NCI-H446 treated with DMSO at 0.1 percent for 48 hours (cell line): Measurements from ENCODE around the gene MYL6.
"Not testable (repeated sequence)": the region's sequence is repeated elsewhere in the genome, so short reads cannot be mapped to it uniquely, and the experiment has no call there.

Experiments
- DNase-seq: peaks from one replicate; lab custom pipeline; 2025; lab: John Stamatoyannopoulos, UW

MYL6 gene

DNA sequence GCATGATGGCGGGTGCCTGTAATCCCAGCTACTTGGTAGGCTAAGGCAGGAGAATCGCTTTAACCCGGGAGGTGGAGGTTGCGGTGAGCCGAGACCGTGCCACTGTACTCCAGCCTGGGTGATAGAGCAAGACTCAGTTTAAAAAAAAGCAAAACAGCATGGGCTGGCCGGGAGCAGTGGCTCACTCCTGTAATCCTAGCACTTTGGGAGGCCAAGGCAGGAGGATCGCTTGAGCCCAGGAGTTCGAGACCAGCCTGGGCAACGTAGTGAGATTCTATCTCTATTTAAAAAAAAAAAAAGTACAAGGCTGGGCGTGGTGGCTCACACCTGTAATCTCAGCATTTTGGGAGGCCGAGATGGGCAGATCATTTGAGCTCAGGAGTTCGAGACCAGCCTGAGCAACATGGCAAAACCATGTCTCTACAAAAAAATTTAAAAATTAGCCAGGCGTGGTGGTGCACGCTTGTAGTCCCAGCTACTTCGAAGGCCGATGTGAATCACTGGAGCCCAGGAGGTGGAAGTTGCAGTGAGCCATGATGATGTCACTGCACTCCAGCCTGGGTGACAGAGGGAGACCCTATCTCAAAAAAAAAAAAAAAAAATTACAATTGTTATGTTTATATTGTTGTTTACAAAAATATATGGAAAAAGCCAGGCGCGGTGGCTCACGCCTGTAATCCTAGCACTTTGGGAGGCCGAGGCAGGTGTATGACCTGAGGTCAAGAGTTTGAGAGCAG, 1.5 kb upstream of the MYL6 start:
- DNase-seq, result not testable (repeated sequence)

DNA sequence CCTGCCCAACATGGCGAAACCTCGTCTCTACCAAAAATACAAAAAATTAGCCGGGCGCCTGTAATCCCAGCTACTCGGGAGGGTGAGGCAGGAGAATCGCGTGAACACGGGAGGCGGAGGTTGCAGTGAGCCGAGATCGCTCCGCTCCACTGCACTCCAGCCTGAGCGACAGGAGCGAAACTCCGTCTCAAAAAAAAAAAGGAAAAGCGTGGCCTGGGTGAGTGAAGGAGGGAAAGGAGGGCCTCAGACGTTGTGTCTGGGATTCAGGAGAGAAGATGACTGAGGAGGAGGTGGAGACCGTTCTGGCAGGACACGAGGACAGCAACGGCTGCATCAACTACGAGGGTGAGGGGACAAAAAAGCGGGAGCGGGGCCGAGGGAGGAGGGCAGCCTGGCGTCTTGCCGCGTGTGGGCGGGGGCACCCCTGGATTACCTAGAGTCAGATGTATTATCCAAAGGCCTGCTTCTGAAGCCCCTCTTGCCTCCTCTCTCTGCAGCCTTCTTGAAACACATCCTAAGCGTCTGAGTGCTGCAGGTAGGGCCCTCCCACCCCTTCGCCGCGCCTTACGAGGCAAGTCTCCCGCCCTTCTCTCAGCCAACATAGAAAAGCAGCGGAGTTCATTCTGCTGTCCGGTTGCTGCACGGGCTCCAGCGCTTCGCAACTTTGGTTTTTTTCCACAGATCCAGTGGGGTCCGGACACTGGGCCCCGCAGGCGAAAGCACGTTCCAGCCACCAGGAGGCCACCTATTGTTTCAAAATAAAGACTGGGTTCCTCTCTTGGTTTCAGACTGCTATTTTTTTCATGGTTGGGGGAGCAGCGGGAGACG, 744 bp upstream of the MYL6 start:
- peak; percentile 67 for DNase-seq

DNA sequence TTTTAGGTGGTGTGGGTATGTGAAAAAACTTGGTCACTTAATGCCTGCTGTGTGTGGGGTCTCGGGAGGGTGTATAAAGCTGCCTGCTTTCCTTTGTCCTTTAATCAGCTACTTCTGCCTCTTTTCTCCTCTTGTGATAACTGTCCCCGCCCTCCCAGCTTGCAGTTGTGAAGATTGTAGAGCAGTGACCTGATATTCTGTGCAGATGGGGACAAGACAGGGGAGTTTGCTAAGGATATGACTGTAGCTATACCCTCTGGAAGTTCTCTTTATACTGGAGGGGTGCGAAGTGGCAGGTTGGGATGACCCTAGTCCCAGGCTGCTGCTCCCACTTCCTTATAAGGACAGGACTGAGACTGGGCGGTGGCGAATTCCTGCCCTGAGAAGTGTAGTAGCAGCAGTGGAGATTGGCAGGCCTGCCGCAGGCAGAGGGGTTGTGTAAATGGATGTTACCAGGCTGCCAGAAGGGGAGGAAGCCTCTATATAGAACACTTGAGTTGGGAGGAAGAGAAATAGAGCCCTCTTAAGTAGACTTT, 835 bp downstream of the MYL6 start:
- DNase-seq, result peak; percentile 20

DNA sequence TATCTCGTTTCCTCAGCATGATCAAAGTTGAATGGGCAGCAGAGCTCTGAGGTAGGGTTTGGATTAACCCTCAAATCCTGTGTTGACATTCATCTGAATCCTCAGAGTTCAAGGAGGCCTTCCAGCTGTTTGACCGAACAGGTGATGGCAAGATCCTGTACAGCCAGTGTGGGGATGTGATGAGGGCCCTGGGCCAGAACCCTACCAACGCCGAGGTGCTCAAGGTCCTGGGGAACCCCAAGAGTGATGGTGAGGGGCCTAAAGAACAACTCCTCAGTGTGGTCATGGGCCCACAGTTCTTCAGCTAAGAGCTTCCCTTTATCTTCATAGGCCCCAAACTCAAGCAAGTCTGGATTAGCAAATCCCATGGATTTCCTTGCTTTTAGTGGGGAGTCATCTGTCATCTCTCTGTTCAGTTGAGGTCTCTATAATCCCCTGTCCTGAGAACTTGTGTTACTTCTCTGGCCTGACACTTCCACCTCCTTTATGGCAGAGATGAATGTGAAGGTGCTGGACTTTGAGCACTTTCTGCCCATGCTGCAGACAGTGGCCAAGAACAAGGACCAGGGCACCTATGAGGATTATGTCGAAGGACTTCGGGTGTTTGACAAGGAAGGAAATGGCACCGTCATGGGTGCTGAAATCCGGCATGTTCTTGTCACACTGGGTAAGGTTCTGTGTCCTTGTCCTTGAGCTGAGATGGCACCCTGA, 1.5 kb downstream of the MYL6 start:
- DNase-seq, result no peak

DNA sequence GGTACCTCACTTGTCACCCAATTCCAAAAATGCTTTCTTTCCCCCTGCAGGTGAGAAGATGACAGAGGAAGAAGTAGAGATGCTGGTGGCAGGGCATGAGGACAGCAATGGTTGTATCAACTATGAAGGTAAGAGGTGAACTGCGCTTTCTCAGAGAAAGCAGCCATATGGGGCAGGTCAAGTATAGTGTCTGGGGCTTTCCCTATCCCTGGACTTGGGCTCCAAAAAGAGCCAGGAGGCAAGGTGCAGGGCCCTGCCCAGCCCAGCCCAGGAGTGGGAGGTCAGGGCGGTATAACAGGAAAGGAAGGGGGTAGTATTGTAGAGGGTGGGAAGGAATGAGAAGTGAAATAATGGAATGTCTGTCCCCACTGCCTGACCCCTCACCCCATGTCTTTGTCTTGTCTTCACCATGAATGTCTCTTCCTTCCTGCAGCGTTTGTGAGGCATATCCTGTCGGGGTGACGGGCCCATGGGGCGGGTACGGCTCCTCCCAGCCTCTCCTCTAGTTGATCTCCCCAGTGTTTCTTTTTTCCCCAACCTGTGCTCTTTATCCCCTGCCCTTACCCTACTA, 2.1 kb downstream of the MYL6 start:
- no peak for DNase-seq

GRCh38 chr12:56160894-56161689, 2.9 kb downstream of the MYL6 start:
- DNase-seq, result no peak

- no peak for DNase-seq
Measured at GRCh38 chr12:56161690-56162351, 3.7 kb downstream of the MYL6 start.

DNA sequence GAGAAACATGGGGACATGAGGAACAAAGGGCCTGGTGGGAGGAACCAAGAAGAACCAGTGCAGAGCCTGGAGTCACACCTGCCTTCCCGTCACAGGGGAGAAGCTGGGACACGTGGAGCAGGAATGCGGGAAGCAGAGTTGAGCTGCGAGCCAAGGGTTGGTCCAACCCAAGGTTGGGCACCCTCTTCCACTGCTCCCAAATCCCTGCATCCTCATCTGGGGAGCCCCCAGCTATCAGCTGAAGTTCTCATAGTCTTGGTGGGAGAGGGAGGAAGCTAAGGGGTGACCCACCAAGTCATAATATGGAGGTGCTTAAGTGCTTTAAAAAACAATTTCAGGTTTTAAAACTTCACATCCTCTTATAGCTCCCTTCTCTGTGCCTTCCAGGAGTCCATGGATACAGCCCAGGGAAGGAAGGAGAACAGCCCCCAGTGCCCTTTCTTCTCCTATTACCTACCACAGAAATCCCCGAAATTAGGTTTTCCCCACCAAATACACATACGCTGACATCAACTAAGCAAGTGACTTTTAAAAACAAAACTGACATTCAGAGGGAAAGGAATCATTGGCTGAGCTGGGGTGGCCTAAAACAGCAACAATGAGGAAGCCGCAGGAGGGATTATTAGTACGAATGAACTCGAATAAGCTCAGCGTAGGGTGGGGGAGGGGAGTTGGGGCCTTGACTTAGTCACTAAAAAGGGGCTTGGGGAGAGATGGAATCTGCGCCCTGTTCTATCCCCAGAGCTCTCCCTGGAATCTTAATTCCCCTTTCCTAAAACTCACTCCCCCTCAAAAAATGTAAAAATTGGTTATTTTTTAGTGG, 4.5 kb downstream of the MYL6 start:
- DNase-seq, result no peak

DNA sequence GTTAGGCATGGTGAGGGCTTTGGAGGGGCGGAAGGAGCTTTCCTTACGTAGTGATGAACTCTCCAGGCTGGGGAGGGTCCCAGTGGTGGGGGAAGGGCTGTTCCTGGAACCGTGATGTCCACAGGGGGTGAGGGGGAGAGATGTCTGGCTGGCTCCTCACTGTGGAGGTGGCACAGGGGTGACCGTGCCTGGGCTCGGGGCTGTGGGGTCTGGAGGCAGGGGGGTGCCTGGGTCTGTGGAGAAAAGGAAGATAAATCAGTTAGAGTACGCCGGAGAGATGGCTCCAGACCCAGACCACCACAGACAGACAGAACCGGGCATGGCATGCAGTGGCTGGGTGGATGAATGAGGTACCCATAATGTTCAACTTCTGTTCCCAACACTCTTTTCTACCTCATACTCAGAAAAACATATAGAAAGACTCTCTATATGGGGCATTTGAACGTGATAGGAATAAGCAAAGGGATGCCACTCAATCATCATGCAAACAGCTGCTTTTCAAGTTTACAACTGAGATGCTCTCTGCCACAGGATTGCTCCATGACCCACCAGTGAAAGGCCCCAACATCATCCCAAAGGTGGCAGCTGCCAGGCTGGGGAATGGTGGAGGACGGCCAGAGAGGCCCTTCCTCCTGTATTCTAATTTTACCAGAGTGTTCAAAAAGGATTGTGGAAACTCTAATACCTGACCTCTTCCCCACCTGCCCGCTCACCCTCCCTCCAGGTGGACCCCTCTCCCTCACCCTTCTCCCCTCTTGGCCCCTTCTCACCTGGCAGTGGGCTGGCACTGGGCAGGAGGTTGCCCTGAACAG, 5.6 kb downstream of the MYL6 start:
- DNase-seq, result no peak

DNA sequence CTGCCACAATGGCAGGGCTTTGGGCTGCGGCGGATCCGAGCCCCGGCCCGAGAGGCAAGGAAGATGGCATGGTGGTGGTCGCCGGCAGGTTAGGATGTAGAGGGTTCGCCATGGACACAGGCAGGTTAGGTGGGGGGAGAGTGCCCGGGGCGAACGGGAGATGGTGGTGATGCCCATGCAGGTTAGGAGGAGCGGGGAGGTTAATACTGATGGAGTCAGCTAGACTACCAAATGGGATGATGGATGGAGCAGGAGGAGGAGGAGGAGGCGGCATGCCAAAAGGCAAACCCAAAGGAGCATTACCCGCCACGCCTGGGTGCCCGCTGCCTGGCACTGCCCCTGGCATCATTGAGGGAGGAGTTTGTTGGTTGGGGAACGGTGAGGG, 6.2 kb downstream of the MYL6 start:
- no peak for DNase-seq

DNA sequence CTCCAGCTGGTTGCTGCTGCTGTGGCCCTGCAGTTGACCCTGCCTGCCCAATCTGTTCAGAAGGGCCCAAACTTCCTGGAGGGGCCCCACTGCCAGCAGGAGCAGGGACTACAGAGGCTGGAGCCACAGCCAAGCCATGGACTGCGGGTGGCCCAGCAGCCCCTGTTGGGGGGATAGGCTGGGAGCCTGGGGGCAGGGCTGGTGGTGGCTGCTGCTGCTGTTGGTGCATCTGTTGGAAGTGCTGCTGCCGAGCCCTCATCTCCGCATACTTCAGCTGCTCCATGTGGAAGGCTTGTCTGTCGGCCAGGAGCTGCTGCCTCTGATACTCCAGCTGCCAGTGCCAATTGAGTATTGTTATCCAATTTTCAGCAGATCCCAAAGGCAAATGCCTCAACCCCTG, 7.2 kb downstream of the MYL6 start:
- no peak for DNase-seq

DNA sequence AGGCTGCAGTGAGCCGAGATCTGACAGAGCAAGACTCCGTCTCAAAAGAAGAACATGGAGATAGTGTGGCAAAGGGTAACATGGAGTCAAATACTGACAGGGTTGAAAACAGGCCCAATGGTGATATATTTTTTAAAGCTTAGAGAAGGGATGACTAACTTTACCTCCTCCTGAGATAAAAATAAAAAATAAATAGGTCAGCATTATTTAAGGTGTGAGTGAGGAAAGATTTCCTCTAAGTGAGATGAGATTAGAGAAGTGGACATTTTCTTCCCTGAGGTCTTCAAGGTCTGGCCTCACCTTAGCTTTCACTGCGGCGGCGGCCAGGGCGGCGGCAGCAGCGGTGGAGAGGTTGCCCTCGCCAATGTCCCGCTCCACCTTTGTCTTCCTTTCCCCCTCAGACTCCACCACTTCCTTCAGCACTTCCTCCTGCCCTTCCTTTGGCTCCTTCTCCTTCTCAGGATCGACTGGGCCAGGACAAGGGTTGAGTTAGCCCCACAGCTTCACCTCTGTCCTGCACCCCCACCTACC, 11.1 kb downstream of the MYL6 start:
- no peak for DNase-seq

GRCh38 chr12:56172839-56173238, 14.7 kb downstream of the MYL6 start:
- DNase-seq, result no peak

DNA sequence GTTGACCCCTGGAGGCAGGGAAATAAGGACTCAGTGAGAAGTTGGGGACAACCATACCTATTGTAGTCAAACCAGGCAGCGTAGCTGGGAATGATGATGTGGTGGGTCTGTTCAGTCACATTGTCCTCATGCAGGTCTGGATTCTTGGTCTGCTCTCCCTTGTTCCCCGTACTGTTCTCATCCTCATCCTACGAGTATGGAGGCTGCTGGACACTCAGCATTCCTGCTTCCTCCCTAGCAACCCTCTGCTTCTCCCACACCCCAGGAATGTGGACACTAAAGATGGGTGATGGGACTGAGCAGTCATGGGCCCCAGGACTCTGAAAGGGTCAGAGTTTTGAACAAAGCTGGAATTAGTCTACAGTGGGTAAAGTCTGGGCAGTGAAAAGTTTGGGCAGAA, 20.2 kb downstream of the MYL6 start:
- no peak for DNase-seq

GRCh38 chr12:56186957-56187356, 28.8 kb downstream of the MYL6 start:
- DNase-seq, result no peak

DNA sequence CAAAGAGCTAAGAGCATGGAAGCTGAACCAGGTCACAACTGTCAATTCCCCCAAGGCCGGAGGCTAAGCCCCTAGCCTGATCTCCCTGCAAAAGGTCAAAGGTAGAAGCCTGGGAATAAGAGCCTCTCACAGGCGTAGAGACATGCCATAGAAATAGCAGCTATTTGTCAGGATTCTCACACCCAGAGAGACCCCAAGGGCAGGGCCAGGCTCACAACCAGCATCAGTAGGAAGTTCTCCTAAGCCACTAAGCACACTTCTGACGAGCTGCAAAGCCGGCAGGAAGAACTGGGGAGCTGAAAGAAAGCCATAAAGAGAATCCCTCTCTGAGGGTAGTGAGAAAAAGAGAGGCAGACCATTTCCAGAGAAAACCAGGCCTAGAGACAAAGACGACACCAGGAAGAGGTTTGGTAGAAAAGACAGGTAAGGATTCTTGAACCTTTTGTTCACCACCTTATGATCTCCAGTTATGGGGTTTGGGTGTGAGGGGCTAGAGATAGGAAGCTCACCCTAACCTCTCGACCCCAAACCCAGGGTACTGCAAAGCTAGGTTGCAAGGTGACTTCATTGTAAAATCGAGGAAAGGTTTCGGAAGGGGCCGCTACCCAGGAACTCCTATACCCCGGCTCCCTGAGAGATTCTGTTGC, 30.1 kb downstream of the MYL6 start:
- DNase-seq, result no peak

- no peak for DNase-seq
Measured at GRCh38 chr12:56188778-56189098, 30.6 kb downstream of the MYL6 start.

DNA sequence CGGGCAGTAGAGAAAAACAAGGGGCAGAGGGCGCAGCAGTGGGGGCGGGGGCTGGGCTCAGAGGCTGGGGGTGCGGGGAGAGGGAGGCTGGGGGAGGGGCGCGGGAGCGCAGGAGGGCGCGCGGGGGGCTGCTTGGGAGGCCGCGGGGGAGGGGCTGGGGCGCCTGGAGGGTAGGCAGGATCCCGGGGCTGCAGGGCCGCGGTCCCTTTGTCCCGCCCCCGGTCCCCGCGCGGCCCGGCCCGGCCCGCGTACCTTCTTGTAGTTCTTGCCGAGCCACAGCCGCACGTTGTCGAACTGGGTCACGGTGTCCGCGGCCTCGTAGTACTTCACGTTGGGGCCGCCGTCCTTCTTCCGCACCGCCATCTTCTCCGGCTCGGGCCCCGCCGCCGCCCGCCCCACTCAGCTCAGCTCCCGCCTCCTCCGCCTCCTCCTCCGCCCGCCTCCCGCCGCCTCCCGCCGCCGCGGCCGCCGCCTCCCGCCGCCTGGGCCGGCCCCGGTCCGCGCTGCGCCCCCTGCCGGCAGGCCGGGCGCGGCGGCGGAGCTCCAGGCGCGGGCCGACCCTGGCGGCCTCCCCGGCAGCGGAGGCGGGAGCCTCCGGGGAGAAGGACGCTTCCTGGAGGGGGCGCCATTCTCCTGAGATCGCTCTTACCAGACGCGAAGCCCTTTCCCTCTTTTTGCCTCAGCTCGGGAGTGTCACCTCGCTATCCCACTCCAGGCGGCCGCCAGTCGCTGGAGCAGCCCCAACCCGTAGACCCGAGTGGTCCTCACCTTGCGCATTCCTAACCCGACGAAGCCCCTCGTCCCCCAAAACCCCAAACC, 31.1 kb downstream of the MYL6 start, which contains the start of gene SMARCC2:
Gene SMARCC2, minus strand, starts transcription at position 385 of the 819 bp plus-strand sequence. Its CDS starts 22 bp downstream, at position 363.
- peak; percentile 75 for DNase-seq
